ENCODE results near the gene RPAIN.

DNA sequence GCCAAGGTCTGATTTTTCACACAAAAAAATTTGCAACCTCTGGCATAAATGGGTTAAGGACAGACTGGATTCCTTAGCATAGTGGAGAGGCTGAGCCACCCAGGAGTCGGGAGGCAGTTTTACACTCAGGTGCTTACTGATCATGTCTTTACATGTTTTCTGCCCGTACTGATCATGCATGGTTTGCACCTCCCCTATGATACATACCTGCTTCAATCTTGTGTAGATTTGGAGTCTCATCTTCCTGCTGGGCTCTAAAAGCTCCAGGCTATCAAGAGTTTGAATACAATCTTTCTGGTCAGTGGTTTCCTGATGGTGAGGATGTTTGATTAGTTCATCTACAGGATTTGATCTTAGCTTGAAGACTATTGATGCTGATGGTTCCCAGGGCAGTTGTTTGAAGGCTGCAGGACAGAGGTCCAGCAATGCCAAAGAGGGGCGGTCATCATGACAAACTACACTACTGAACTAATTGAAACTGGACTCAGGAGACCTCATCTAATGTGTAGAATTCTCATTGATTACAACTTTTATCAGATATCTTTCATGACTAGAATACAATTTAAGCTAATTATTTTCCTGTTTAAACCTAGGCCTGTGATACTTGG lies 12.1 kb downstream of the RPAIN start:
- peak; percentile 45 to 59; a peak in 2 of 3 replicates for TF ChIP-seq POLR2A (IDR thresholded peaks at IDR 0.05; ENCODE audit: control extremely low read depth in 1 of 2, low read depth in 2 of 2, low read length in 2 of 2)
- TF ChIP-seq, protein P1, sequence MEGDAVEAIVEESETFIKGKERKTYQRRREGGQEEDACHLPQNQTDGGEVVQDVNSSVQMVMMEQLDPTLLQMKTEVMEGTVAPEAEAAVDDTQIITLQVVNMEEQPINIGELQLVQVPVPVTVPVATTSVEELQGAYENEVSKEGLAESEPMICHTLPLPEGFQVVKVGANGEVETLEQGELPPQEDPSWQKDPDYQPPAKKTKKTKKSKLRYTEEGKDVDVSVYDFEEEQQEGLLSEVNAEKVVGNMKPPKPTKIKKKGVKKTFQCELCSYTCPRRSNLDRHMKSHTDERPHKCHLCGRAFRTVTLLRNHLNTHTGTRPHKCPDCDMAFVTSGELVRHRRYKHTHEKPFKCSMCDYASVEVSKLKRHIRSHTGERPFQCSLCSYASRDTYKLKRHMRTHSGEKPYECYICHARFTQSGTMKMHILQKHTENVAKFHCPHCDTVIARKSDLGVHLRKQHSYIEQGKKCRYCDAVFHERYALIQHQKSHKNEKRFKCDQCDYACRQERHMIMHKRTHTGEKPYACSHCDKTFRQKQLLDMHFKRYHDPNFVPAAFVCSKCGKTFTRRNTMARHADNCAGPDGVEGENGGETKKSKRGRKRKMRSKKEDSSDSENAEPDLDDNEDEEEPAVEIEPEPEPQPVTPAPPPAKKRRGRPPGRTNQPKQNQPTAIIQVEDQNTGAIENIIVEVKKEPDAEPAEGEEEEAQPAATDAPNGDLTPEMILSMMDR (IDR thresholded peaks at IDR 0.05; ENCODE audit: control extremely low read depth in 1 of 3, insufficient read depth in 1 of 3, low read depth in 1 of 3, low read length in 3 of 3): no peak
- no peak for TF ChIP-seq SP4 (IDR thresholded peaks at IDR 0.05; ENCODE audit: low read length)
- no peak for TF ChIP-seq RAD21 (IDR thresholded peaks at IDR 0.05 in 1 of 2, conservative IDR thresholded peaks at IDR 0.05 in 1 of 2; ENCODE audit: low read depth in 2 of 2, low read length in 2 of 2)

Data from H1 (cell line).